Activated CD4-positive, alpha-beta T cell treated with anti-CD3 and anti-CD28 coated beads, Interleukin-2, amount 10 ng/mL, durations not matched to agents 7 days and 5 days (primary cell): ENCODE data around the gene ASIC5. TPM values are rescaled to one million over a fixed set of nuclear protein-coding genes. Genes with fewer than 3 reads are reported as not detected.
A peak's percentile ranks its signal among the peaks of the same experiment; 100 is the strongest.

Experiments
- CTCF ChIA-PET: fragments of 350-600 bp; sonication (Branson Sonifier 250); formaldehyde crosslinking; loops from one replicate; lab custom pipeline; 2021; ENCODE audit warnings: antibody characterized with exemption; lab: Charles Lee
- POLR2A ChIA-PET: fragments of 350-600 bp; sonication (Branson Sonifier 250); formaldehyde crosslinking; loops from one replicate; lab custom pipeline; 2021; ENCODE audit warnings: antibody characterized with exemption; lab: Charles Lee
- DNase-seq: peaks from one replicate; pipeline ENCODE4 v3.0.0-alpha.2; 2020
- H3K27ac Mint-ChIP-seq: one replicate; pipeline ENCODE4 v1.8.0; 2021; ENCODE audit warnings: mild to moderate bottlenecking, moderate library complexity, mixed read lengths
- H3K27me3 Mint-ChIP-seq: one replicate; pipeline ENCODE4 v1.8.0; 2021; ENCODE audit warnings: mixed read lengths
- H3K36me3 Mint-ChIP-seq: one replicate; pipeline ENCODE4 v1.8.0; 2021; ENCODE audit warnings: low read depth, mixed read lengths
- H3K4me1 Mint-ChIP-seq: one replicate; pipeline ENCODE4 v1.8.0; 2021; ENCODE audit warnings: mixed read lengths
- H3K4me3 Mint-ChIP-seq: one replicate; pipeline ENCODE4 v1.8.0; 2021; ENCODE audit warnings: mild to moderate bottlenecking, moderate library complexity, mixed read lengths
- H3K9me3 Mint-ChIP-seq: one replicate; pipeline ENCODE4 v1.8.0; 2021; ENCODE audit warnings: mixed read lengths
- total RNA-seq, 2 experiments: library from RNA; stranded (reverse); gene quantifications; one replicate each; pipeline ENCODE4 v1.2.3, GENCODE V29; 2021

Gene ASIC5
- total RNA-seq, 2 experiments from 2014 or later: not detected

GRCh38 chr4:155787113-155787710, 78.9 kb downstream of the ASIC5 start:
- ChIA-PET POLR2A (no interaction called here), CTCF (interaction anchor here (0.6 kb wide), 1 partner anchor 611 kb away, joined by 3 read pairs; no protein-coding TSS in a partner anchor)
- peaks cover 4% of the 10 kb centered on the region for H3K27me3 Mint-ChIP-seq
- H3K27ac Mint-ChIP-seq: no peak overlapping the region
- H3K4me3 Mint-ChIP-seq: no peak overlapping the region
- H3K4me1 Mint-ChIP-seq: peaks cover 2% of the 10 kb centered on the region
- H3K36me3 Mint-ChIP-seq: no peaks in the 10 kb centered on the region
- DNase-seq: peak; percentile 33
- no peaks in the 10 kb centered on the region for H3K9me3 Mint-ChIP-seq

GRCh38 chr4:155785828-155786227, 80.2 kb downstream of the ASIC5 start:
- H3K4me1 Mint-ChIP-seq: peaks cover 2% of the 10 kb centered on the region
- H3K27ac Mint-ChIP-seq: no peak overlapping the region
- POLR2A ChIA-PET: no interaction called here
- H3K4me3 Mint-ChIP-seq: no peak overlapping the region
- CTCF ChIA-PET: no interaction called here
- peaks cover 4% of the 10 kb centered on the region for H3K27me3 Mint-ChIP-seq
- no peaks in the 10 kb centered on the region for H3K36me3 Mint-ChIP-seq
- no peaks in the 10 kb centered on the region for H3K9me3 Mint-ChIP-seq
- DNase-seq: no peak

- no peak overlapping the region for H3K4me3 Mint-ChIP-seq
Observed at GRCh38 chr4:155784637-155785036, 81.4 kb downstream of the ASIC5 start.

GRCh38 chr4:155781249-155781831, 84.7 kb downstream of the ASIC5 start:
- ChIA-PET CTCF (no interaction called here), POLR2A (no interaction called here)
- no peaks in the 10 kb centered on the region for H3K36me3 Mint-ChIP-seq
- peaks cover 6% of the 10 kb centered on the region for H3K27me3 Mint-ChIP-seq
- H3K27ac Mint-ChIP-seq: no peak overlapping the region
- no peak overlapping the region for H3K4me3 Mint-ChIP-seq
- no peak for DNase-seq
- H3K4me1 Mint-ChIP-seq: no peaks in the 10 kb centered on the region
- H3K9me3 Mint-ChIP-seq: no peaks in the 10 kb centered on the region

More at GRCh38 chr4:155784637-155785036, 81.4 kb downstream of the ASIC5 start:
- POLR2A ChIA-PET: no interaction called here
- no peaks in the 10 kb centered on the region for H3K9me3 Mint-ChIP-seq
- no peaks in the 10 kb centered on the region for H3K36me3 Mint-ChIP-seq
- no peak overlapping the region for H3K27ac Mint-ChIP-seq
- DNase-seq: no peak
- H3K27me3 Mint-ChIP-seq: peaks cover 6% of the 10 kb centered on the region
- CTCF ChIA-PET: interaction anchor here (1.1 kb wide), 1 partner anchor 11 kb away, joined by 3 read pairs; no protein-coding TSS in a partner anchor
- peaks cover 2% of the 10 kb centered on the region for H3K4me1 Mint-ChIP-seq

GRCh38 chr4:155780775-155781174, 85.3 kb downstream of the ASIC5 start:
- Mint-ChIP-seq H3K9me3 (no peaks in the 10 kb centered on the region), H3K4me3 (no peak overlapping the region), H3K27me3 (peaks cover 6% of the 10 kb centered on the region), H3K27ac (no peak overlapping the region), H3K4me1 (no peaks in the 10 kb centered on the region), H3K36me3 (no peaks in the 10 kb centered on the region)
- DNase-seq: no peak
- ChIA-PET CTCF (no interaction called here), POLR2A (no interaction called here)

Other genes starting within 250 kb of the ASIC5 start
- not detected for gene GUCY1A1, start 199.4 kb downstream of the ASIC5 start, total RNA-seq
- under 1 TPM; 0.12 to 0.29 TPM for gene GUCY1B1, start 107.3 kb downstream of the ASIC5 start, total RNA-seq
- gene TDO2, start 37.4 kb upstream of the ASIC5 start, total RNA-seq: not detected
- gene CTSO, start 87.6 kb upstream of the ASIC5 start, total RNA-seq: 1 to 10 TPM; 5.5 to 6.2 TPM